Skeletal muscle satellite cell (primary cell): ENCODE measurements around the gene SLC9A5.

Experiments
- H3K27me3 ChIP-seq: 2 replicates; pipeline ENCODE4 v1.7.0; 2013; ENCODE audit warnings: low read length; ENCODE audit not compliant: control insufficient read depth, insufficient read depth
- H3K36me3 ChIP-seq: 2 replicates; pipeline ENCODE4 v1.7.0; 2013; ENCODE audit warnings: mild to moderate bottlenecking, control low read depth, low read length; ENCODE audit not compliant: insufficient read depth
- H3K4me1 ChIP-seq: 2 replicates; pipeline ENCODE4 v1.7.0; 2013; ENCODE audit warnings: low read length; ENCODE audit not compliant: control insufficient read depth, insufficient read depth
- H3K4me2 ChIP-seq: 2 replicates; pipeline ENCODE4 v1.7.0; 2013; ENCODE audit warnings: mild to moderate bottlenecking, low read length
- H3K4me3 ChIP-seq: 2 replicates; pipeline ENCODE4 v1.7.0; 2013; ENCODE audit warnings: low read length
- H3K9ac ChIP-seq: 2 replicates; pipeline ENCODE4 v1.7.0; 2013; ENCODE audit warnings: mild to moderate bottlenecking, low read depth, low read length, moderate library complexity
- H3K9me3 ChIP-seq: replicated peaks from 2 replicates; pipeline ENCODE4 v1.7.0; 2013; ENCODE audit warnings: mild to moderate bottlenecking, control low read depth, low read length

SLC9A5 gene

DNA sequence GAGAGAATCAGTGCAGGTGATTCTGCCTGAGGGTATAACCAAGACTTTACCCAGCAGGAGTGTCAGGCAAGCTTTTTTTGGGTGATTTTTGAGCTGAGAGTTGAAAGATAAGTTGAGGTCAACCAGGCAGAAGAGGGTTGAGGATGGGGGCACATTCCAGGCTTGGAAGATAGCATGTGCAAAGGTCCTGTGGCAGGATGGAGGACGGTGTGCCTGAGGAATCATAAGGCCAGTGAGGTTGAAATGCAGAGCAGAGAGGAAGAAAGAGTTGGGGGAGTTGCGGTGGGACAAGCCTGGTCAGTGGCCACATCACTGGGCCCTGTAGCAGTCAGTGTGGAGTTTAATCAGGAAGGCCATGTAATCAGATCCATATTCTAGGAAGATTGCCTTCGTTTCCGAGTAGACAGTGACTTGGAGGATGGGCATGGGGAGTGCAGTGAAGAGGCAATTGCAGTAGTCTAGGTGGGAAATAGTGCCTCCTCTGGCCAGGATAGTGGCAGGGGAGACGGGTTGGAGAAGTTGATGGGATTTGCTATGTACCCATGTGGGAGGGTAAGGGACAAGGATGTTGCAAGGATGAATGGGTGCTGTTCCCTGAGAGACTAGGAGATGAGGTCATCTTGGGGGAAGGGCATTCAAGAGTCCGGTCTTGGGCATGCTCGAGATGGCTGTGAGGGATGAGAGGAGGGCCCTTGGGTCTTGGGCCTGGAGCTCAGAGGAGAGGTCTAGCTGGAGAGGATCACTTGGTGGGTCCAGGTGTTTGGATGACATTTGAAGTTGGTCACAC lies 34.5 kb downstream of the SLC9A5 start:
- Histone ChIP-seq H3K27me3 (no peaks in the 10 kb centered on the region), H3K9me3 (no peaks in the 10 kb centered on the region), H3K4me2 (no peak overlapping the region), H3K4me3 (no peak overlapping the region), H3K9ac (no peak overlapping the region), H3K4me1 (peaks cover 18% of the 10 kb centered on the region), H3K36me3 (no peaks in the 10 kb centered on the region)

DNA sequence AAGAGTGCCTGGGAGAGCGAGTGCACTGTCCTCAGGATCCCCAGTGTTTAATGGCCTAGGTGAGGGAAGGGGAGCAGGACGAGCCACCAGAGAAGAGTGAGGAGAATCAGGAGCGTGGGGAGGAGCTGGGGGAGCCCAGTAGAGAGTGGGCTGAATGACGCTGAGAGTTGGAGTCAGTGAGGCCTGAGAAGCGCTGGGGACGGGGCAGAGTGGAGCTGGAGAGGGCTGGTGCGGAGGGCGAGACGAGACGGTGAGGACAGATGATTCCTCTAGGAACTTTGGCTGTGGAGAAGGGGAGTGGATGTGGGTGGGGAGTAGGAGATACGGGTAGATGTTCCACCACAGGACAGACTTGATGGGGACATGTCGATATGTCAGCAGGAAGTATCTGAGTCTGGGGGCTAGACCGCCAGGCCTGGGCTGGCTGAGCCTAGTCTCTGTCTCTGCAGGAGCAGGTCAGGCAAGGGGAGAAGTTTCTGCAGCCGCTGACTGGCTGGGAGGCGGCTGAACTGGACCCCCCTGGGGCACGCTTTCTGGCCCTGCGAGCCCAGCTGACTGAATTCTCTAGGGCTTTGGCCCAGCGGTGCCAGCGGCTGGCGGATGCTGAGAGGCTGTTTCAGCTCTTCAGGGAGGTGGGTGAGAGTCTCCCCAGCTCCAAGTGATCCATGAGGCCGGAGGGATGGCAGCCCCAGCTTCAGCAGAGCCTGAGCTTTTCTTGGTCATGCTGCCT lies 35.2 kb downstream of the SLC9A5 start:
- Histone ChIP-seq H3K9me3 (no peaks in the 10 kb centered on the region), H3K4me3 (no peak overlapping the region), H3K4me2 (no peak overlapping the region), H3K4me1 (peaks cover 11% of the 10 kb centered on the region), H3K27me3 (no peaks in the 10 kb centered on the region), H3K9ac (no peak overlapping the region), H3K36me3 (no peaks in the 10 kb centered on the region)

- H3K9me3 ChIP-seq, result no peaks in the 10 kb centered on the region
- H3K4me1 ChIP-seq, result peaks cover 5% of the 10 kb centered on the region
- no peaks in the 10 kb centered on the region for H3K36me3 ChIP-seq
- no peak overlapping the region for H3K4me2 ChIP-seq
- H3K27me3 ChIP-seq, result no peaks in the 10 kb centered on the region
- H3K4me3 ChIP-seq, result no peak overlapping the region
- no peak overlapping the region for H3K9ac ChIP-seq
Measured at GRCh38 chr16:67284699-67285646, 36.2 kb downstream of the SLC9A5 start.

GRCh38 chr16:67286441-67287235 lies 37.9 kb downstream of the SLC9A5 start:
- Histone ChIP-seq H3K27me3 (no peaks in the 10 kb centered on the region), H3K36me3 (no peaks in the 10 kb centered on the region), H3K4me1 (peaks cover 8% of the 10 kb centered on the region)

GRCh38 chr16:67287960-67288359 lies 39.2 kb downstream of the SLC9A5 start:
- no peak overlapping the region for H3K9ac ChIP-seq
- peaks cover 8% of the 10 kb centered on the region for H3K4me1 ChIP-seq
- H3K27me3 ChIP-seq, result peaks cover 10% of the 10 kb centered on the region
- no peaks in the 10 kb centered on the region for H3K9me3 ChIP-seq
- H3K4me2 ChIP-seq, result no peak overlapping the region
- H3K4me3 ChIP-seq, result no peak overlapping the region
- no peaks in the 10 kb centered on the region for H3K36me3 ChIP-seq

More at GRCh38 chr16:67286441-67287235, 37.9 kb downstream of the SLC9A5 start:
- H3K4me2 ChIP-seq, result no peak overlapping the region
- no peaks in the 10 kb centered on the region for H3K9me3 ChIP-seq
- H3K4me3 ChIP-seq, result no peak overlapping the region
- no peak overlapping the region for H3K9ac ChIP-seq

GRCh38 chr16:67291461-67291860 lies 42.7 kb downstream of the SLC9A5 start:
- Histone ChIP-seq H3K9me3 (no peaks in the 10 kb centered on the region), H3K9ac (no peak overlapping the region), H3K36me3 (no peaks in the 10 kb centered on the region), H3K4me1 (peaks cover 5% of the 10 kb centered on the region), H3K4me2 (no peak overlapping the region), H3K4me3 (no peak overlapping the region), H3K27me3 (peaks cover 37% of the 10 kb centered on the region)

GRCh38 chr16:67294171-67294757 lies 45.5 kb downstream of the SLC9A5 start:
- Histone ChIP-seq H3K4me1 (peaks cover 12% of the 10 kb centered on the region), H3K4me3 (no peak overlapping the region), H3K9ac (no peak overlapping the region), H3K4me2 (no peak overlapping the region), H3K27me3 (peaks cover 49% of the 10 kb centered on the region), H3K36me3 (no peaks in the 10 kb centered on the region), H3K9me3 (no peaks in the 10 kb centered on the region)

DNA sequence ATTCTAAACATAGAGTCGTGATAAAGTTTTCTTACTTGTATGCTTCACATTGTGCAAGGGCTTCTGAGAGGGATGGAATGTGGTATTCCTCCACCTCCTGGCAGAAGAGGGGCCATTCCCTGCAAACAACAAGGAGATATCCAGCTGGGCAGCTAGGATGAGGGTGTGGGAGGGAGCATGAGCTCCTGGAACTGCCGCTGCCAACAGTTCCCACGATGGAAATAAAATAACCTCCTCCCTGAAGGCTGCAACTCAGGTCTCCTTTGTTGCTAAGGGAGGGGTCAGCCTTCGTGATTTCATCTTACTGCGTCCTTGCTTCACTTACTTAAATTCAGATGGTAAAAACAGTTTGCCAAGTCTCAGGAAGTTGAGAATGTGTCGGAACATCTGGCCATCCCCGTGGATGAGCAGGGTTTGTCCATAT lies 46.2 kb downstream of the SLC9A5 start:
- Histone ChIP-seq H3K4me2 (no peak overlapping the region), H3K9ac (no peak overlapping the region), H3K36me3 (no peaks in the 10 kb centered on the region), H3K4me1 (peaks cover 12% of the 10 kb centered on the region), H3K27me3 (peaks cover 52% of the 10 kb centered on the region), H3K9me3 (no peaks in the 10 kb centered on the region), H3K4me3 (no peak overlapping the region)

GRCh38 chr16:67296420-67296819 lies 47.6 kb downstream of the SLC9A5 start:
- H3K4me1 ChIP-seq, result peaks cover 9% of the 10 kb centered on the region
- no peak overlapping the region for H3K4me2 ChIP-seq
- H3K9ac ChIP-seq, result no peak overlapping the region
- no peak overlapping the region for H3K4me3 ChIP-seq
- H3K36me3 ChIP-seq, result no peaks in the 10 kb centered on the region
- H3K9me3 ChIP-seq, result no peaks in the 10 kb centered on the region
- H3K27me3 ChIP-seq, result peaks cover 61% of the 10 kb centered on the region

GRCh38 chr16:67298277-67298676 lies 49.5 kb downstream of the SLC9A5 start:
- Histone ChIP-seq H3K9ac (no peak overlapping the region), H3K4me1 (peaks cover 9% of the 10 kb centered on the region), H3K4me2 (no peak overlapping the region), H3K27me3 (peaks cover 51% of the 10 kb centered on the region), H3K36me3 (no peaks in the 10 kb centered on the region), H3K4me3 (no peak overlapping the region), H3K9me3 (no peaks in the 10 kb centered on the region)
